OCI-M2 (cell line): ENCODE results near the gene UBR3.
"Not testable (repeated sequence)": the region's sequence is repeated elsewhere in the genome, so short reads cannot be mapped to it uniquely, and the experiment has no call there.

ENCODE experiments used
- DNase-seq: peaks from one replicate; lab custom pipeline; 2025; ENCODE audit not compliant: unreplicated experiment; lab: John Stamatoyannopoulos, UW

The UBR3 gene

GRCh38 chr2:169945515-169945914 lies 118.3 kb downstream of the UBR3 start:
- DNase-seq = no peak

- no peak for DNase-seq
Observed at GRCh38 chr2:169946092-169946491, 118.8 kb downstream of the UBR3 start.

- DNase-seq = no peak
Observed at GRCh38 chr2:169946546-169946945, 119.3 kb downstream of the UBR3 start.

- DNase-seq = no peak
Observed at GRCh38 chr2:169955940-169956339, 128.7 kb downstream of the UBR3 start.

- not testable (repeated sequence) for DNase-seq
Observed at GRCh38 chr2:169957219-169957618, 130.0 kb downstream of the UBR3 start.

- DNase-seq = no peak
Observed at GRCh38 chr2:169961911-169962310, 134.7 kb downstream of the UBR3 start.

- DNase-seq = no peak
Observed at GRCh38 chr2:169963786-169964185, 136.5 kb downstream of the UBR3 start.

- DNase-seq = no peak
Observed at GRCh38 chr2:169964740-169965139, 137.5 kb downstream of the UBR3 start.

- no peak for DNase-seq
Observed at GRCh38 chr2:169965495-169965894, 138.2 kb downstream of the UBR3 start.

GRCh38 chr2:169966454-169966853 lies 139.2 kb downstream of the UBR3 start:
- no peak for DNase-seq

- DNase-seq = no peak
Observed at GRCh38 chr2:169968743-169969142, 141.5 kb downstream of the UBR3 start.

GRCh38 chr2:169975221-169975620 lies 148.0 kb downstream of the UBR3 start:
- no peak for DNase-seq

- DNase-seq = no peak
Observed at GRCh38 chr2:169976335-169976851, 149.1 kb downstream of the UBR3 start.

GRCh38 chr2:169977530-169977929 lies 150.3 kb downstream of the UBR3 start:
- no peak for DNase-seq

GRCh38 chr2:169978402-169979017 lies 151.3 kb downstream of the UBR3 start:
- no peak for DNase-seq

GRCh38 chr2:169979025-169979424 lies 151.8 kb downstream of the UBR3 start:
- no peak for DNase-seq

- DNase-seq = no peak
Observed at GRCh38 chr2:169980001-169980400, 152.7 kb downstream of the UBR3 start.

- no peak for DNase-seq
Observed at GRCh38 chr2:169980643-169981042, 153.4 kb downstream of the UBR3 start.

GRCh38 chr2:169982929-169983328 lies 155.7 kb downstream of the UBR3 start:
- DNase-seq = no peak

GRCh38 chr2:169983506-169983905 lies 156.3 kb downstream of the UBR3 start:
- no peak for DNase-seq

- DNase-seq = no peak
Observed at GRCh38 chr2:169984145-169984544, 156.9 kb downstream of the UBR3 start.

GRCh38 chr2:169994752-169995151 lies 167.5 kb downstream of the UBR3 start:
- DNase-seq = no peak
